GM19328 (cell line): ENCODE results near the gene ATP1A4.

Experiments used
- ATAC-seq: cut with Tn5 transposase; IDR thresholded peaks from one replicate; pipeline ENCODE4 v1.9.1; 2021; ENCODE audit warnings: mild to moderate bottlenecking, moderate library complexity; ENCODE audit not compliant: unreplicated experiment

ATP1A4 gene

DNA sequence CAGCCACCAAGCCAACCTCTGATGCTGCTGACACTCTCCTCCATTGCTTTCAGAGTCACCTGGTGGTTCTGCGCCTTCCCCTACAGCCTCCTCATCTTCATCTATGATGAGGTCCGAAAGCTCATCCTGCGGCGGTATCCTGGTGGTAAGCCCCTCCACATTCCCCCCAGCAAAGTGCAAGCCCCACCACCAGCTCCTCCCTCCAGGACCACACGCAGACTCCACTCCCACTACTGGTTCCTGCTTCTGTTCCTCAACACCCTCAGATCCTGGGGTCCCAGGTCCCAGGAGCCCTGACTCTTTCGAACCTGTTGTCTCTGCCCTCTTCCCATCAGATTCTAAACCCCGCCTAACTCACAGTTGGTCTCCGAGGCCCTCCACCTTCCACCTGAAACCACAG lies 11.6 kb upstream of the ATP1A4 start:
- no peak for ATAC-seq

DNA sequence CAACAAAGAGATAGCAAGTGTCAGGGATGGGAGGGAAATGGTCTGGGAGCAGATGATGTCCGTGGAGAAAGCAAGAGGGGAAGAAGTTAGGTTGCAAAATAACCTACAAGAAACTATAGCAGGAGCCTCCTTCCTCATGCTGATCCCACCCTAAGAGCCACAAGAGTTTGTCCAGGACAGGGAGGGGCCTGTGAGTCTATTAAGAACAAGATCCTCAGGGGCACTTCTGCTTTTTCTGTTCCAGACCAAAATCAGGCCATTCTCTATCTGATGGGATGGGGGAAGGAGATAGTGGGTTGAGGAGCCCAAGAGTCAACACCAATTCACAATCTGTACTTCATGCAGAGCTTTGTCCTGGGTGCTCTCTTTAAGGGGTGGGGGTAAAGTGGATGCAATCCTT lies 7.7 kb upstream of the ATP1A4 start:
- ATAC-seq: no peak

DNA sequence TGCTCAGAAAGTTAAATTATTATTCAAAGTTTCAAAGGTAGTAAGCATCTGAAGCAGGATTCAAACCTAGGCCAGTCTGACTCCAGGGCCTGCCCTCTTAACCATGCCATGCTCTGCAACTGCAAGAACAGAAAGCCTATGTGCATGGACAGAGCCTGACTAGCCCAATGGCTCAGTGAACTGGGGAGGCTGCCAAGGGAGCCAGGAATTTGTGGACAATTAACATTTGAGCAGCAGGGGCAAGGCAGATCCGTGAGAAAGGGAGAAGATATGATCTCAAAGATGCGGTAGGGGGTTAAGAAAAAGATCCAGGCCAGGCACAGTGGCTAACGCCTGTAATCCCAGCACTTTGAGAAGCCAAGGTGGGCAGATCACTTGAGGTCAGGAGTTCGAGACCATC lies 6.5 kb upstream of the ATP1A4 start:
- ATAC-seq: no peak

DNA sequence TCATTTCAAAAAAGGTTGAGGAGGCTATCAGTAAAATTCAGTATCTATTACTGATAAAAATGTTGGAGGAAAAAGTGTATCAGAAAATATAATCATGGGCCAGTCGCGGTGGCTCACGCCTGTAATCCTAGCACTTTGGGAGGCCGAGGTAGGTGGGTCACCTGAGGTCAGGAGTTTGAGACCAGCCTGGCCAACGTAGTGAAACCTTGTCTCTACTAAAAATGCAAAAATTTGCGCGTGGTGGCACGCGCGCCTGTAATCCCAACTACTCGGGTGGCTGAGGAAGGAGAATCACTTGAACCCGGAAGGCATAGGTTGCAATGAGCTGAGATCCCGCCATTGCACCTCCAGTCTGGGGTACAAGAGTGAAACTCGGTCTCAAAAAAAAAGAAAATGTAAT lies 5.3 kb upstream of the ATP1A4 start:
- no peak for ATAC-seq

DNA sequence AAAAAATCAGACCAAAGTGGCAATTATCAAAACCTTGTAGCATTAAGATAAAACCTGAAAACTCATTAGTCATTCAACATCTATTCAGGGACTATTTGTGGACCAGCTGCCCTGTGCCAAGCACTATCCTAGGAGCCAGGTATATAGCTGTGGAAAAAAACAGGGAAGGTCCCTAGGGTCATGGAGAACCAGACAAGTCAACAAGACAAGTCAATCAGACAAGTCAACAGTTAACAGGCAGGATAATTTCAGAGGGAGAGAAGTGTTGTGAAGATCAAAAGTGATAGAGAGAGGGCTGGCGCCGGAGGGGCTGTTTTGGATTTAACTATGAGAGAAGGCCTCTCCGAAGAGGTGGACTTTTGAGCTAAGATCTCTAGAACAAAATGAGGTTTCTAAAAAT lies 3.3 kb upstream of the ATP1A4 start:
- ATAC-seq: no peak

DNA sequence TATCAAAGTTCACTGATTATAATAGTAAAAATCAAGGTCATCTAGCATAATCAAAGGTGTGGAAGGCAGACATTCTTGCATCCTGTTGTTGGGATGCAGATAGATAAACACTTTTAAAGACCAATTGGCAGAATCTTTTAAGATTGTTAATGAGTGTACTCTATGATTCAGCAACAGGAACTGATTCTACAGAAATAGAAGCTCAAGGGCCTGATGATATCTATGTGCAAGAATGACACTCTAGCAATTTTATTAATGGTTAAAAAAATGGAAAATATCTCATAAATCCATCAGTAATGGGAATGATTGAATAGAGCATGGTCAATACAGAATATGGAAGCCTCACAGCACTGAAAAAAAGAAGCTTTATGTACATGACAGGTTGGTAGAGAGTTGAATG lies 2.2 kb upstream of the ATP1A4 start:
- ATAC-seq: no peak

DNA sequence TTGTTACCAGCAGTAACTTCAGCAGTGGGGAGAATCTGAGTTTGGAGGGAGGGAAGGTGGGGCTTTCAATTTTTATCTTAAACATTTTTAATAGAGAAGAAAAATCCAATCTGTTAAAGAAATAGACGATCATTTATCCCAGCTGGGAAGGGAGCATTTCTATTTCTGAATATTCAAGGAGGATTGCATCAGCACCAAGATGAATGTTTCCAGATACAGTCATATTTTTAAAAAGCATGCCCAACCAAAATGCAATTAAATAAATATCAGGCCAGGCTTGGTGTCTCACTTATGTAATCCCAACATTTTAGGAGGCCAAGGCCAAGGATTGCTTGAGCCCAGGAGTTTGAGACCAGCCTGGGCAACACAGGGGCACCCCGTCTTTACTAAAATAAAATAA lies 1.7 kb upstream of the ATP1A4 start:
- ATAC-seq: no peak

DNA sequence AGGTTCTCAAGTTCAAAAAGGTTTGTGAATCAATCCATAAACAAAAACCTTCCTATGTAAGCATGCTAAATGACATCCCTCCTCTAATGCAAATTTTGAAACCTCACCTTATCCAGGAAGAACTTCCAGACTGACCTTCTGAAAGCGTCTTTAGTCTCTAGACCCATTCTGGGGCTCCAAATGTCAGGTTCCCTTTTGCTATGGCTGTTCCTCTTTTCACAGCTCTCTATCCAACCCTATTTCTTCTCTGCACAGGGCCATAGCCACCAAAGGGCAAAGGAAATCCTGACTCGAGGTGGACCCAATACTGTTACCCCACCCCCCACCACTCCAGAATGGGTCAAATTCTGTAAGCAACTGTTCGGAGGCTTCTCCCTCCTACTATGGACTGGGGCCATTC lies 3.4 kb downstream of the ATP1A4 start:
- no peak for ATAC-seq

DNA sequence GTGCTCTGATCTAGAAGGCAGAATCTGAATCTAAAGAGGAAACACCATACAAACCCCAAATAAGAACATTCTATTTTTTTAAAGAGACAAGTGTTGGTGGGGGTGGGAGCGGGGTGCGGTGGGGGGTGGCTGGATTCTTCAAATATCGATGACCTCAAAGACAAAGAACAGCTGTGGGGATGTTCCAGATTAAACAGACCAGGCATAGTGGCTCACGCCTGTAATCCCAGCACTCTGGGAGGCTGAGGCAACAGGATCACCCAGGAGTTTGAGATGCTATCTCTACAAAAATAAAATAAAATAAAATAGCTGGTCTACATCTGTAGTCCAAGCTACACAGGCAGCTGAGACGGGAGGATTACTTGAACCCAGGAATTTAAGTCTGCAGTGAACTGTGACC lies 5.0 kb downstream of the ATP1A4 start:
- no peak for ATAC-seq

DNA sequence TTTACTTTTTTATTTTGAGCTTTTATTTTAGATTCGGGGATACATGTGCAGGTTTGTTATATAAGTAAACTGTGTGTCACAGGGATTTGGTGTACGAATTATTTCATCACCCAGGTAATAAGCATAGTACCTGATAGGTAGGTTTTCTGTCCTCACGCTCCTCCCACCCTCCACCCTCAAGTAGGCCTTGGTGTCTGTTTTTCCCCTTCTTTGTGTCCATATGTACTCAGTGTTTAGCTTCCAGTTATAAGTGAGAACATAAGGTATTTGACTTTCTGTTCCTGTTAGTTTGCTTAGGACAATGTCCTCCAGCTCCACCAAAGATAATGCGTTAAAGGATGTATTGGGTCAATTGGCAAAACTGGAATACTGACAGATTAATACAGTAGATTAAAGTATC lies 5.8 kb downstream of the ATP1A4 start:
- no peak for ATAC-seq

DNA sequence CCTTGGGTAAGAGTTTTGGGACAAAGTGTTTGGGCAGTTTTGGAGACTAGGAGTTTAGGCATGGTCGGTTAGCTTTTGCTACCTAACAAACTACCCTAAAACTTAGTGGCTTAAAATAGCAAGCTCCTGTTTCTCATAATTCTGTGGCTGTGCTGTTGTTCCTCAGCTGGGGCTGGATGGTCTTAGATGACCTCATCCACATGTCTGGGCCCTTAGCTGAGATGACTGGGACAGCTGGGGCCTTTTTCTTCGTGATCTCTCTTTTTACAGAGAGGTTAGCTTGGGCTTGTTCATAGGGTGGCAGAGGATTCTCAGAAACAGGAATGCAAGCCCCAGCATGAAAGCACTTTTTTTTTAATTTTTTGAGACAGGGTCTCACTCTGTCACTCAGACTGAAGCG lies 6.6 kb downstream of the ATP1A4 start:
- no peak for ATAC-seq

DNA sequence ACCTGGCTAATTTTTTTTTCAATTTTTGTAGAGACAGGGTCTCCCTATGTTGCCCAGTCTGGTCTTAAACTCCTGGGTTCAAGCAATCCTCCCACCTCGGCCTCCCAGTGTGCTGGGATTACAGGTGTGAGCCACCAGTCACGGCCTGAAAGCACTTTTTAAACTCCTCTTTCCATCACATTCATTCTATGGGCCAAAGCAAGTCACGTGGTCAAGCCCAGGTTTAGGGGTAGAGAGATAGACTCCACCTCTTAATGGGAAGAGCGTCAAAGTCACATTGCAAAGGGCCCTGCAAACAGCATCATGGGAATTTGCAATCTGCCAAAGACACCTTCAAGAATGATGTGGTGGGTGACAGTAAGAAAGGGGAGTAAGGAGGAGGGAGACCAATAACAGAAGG lies 7.1 kb downstream of the ATP1A4 start:
- no peak for ATAC-seq

DNA sequence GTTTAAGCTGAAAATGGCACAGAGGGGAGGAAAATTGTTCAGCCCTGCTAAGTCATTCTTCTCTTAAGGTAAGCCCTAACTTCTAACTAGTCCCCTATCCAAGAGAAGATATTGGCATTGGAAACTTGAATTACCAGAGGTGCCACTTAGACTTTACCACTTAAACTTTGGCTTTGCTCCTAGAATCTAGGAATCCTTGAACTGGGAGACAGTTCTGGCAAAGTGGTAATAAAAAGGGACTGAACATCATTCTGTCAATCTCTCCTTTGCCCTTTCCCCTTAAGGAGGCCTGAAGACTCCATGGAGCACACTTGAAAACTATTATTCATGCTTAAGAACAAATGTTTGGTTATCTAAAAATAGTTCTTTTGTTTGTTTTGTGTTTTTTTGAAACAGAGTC lies 8.4 kb downstream of the ATP1A4 start:
- no peak for ATAC-seq

DNA sequence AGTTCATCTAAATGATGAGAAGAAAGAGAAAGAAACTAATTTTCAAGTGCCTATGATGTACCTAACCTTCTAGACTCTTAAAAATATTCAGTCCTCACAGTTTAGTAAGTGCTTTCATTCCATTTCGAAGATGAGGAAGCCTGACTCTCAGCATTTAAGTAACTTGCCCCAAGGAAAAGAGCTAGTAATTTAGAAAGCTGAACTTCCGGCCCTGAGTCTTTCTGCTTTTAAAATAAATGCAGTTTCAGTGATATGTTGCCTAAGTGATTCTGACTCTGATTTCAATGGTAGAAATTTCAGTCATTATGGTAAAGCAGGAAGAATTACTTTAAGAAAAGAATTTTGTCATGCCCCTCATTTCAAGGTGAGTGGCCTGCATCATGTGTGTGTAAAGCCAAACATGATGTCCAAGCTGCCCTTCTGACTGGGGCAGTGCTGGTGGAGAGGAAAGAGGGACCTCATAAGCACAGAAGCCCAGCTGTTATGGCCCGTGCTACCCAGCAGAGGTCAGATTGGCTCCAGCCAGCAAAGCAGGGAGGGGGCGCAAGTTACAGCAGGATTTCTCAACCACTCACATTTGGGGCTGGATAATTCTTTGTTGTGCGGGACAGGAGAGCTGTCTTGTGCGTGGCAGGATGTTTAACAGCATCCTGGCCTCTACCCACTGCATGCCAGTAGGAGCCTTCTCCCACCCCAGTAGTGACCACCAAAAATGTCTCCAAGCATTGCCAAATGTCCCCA lies 10.7 kb downstream of the ATP1A4 start:
- no peak for ATAC-seq

DNA sequence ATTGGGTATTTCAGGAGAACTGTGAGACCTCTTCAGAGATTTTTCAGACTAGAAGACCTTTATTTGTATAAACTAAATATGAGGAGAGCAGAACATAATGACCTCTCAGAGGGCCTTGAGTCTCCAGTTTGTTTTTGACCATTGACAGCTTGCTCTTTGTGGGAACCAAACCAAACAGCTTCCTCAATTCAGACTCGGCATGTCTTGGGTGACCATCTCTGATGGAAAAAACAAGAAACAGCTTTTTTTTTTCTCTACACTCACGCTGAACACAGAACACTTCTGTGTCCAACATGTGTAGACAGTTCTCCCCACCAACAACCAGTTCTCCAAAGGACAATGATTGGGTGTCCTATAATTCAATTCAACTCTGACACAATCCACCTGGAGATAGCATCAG lies 11.5 kb downstream of the ATP1A4 start:
- ATAC-seq: no peak

DNA sequence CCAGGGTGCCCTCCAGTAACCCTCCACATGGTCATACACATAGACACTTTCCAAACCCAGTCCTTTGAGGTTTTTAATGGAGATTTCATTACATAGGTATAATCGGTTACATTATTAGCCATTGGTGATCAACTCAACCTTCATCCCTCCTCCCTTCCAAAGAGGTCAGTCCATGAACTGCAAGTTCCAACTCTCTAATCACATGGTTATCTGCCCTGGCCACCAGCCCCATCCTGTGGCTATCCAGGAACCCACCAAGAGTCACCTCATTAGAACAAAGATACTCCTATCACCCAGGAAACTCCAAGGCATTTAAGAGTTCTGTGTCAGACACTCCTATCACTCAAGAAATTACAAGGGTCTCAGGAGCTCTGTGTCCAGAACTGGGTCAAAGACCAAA lies 12.2 kb downstream of the ATP1A4 start:
- no peak for ATAC-seq

DNA sequence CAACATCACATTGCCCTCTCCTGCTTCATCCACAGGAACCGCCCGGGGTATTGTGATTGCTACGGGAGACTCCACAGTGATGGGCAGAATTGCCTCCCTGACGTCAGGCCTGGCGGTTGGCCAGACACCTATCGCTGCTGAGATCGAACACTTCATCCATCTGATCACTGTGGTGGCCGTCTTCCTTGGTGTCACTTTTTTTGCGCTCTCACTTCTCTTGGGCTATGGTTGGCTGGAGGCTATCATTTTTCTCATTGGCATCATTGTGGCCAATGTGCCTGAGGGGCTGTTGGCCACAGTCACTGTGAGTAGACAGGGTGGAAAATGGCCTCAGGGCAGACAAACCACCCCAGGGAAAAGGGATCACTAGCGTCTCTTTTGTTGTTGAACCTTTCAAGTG lies 12.7 kb downstream of the ATP1A4 start:
- no peak for ATAC-seq

DNA sequence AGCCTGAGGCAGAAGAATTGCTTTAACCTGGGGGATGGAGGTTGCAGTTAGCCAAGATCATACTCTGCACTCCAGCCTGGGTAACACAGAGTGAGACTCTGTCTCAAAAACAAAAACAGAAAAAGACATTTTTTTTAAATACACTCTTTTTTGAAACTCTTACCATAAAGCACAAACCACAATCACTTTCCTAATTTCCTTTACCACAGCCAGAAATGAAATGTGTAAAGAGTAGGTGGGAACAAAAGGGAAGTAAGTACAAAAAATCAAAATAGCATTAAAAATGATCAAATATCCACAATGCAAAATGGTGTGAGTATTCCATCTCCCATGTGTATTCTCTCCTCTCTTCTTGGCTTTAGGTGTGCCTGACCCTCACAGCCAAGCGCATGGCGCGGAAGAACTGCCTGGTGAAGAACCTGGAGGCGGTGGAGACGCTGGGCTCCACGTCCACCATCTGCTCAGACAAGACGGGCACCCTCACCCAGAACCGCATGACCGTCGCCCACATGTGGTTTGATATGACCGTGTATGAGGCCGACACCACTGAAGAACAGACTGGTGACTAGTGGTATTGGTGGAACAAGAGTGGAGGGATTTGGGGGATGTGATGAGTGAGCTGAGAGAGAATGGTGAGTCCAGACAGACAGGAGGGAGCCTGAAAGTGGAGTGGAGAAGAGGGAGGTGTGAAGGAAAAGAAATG lies 14.9 kb downstream of the ATP1A4 start:
- no peak for ATAC-seq

DNA sequence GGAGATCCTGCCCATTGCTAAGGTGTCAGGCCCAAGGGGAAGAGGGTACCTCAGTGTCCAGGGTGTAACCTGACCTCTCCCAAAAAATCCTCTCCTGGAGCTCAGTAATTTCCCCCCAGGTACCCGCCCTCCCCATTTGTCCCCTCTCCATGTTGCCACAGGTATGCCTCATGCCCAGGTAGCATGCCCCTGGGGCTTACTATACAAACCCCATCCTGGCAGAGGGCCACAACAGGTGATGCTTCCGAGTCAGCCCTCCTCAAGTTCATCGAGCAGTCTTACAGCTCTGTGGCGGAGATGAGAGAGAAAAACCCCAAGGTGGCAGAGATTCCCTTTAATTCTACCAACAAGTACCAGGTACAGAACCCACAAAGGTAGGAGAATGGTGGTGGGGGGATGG lies 15.7 kb downstream of the ATP1A4 start:
- ATAC-seq: no peak

DNA sequence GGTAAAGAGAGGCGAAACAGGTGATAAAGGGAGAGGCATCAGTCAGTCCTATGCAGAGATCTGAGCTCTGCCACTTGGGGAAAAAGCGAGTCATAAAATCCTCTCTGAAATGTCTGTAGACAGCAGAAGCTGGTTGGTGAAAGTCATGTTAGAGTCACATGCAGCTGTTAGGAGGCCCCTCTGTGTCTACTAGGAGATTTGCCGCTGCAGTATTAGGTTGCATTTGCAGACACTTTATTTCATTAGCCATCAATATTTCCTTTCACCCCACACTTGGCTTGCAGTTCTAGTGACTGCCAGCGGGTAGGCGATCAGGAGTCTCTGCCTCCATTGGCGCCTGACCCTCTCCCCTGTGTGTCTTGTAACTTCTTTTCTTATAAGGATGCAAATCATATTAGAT lies 16.2 kb downstream of the ATP1A4 start:
- ATAC-seq: no peak

DNA sequence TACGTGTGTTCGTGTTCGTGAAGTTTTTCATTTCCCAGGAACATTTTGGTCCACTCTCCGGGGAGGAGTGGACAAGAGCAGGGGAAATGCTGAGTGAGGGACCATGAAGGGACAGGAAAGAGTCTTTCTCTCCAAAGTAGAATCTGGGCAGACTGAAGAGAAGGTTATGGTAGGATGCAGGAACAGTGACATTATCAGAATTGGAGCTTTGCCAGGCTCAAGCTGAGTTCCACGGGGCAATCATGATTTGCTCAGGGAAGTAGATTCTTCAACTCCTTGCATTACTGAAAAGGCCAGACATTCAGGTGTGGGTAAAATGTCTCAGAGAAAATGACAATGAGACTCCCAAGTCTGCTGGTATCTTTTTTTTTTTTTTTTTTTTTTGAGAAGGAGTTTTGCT lies 16.6 kb downstream of the ATP1A4 start:
- ATAC-seq: no peak

DNA sequence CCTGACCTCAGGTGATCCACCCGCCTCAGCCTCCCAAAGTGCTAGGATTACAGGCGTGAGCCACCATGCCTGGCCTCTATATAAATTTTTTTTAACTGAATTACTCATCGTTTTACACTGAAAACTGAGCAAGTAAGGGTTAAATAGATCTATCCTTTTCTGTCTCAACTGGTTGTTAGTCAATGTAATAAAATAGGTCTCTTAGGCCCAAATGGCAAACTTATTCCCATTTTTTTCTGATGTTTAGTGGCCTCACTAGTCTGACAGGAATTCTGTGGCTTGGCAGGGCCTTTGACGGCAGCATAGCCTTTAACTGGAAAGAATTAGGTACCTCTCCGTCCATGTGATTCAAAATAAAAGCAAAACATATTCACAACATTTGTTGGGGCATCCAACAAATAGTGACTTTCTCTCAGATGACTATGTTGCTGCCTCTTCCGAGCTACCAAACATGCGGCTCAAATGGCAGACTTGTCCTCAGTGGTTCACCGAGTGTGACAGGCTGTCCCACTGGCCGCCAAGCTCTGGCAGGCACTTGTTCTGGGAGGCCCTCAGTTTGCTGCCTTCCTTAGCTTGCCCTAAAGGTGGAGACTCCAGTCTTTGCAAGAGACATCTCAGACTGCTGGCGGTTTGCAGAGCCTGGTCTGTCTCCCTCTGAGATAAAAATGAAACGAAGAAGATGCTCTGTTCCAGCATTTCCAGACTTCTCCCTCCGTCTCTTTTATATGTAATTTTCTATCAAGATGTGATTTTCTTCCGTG lies 17.4 kb downstream of the ATP1A4 start:
- ATAC-seq: no peak
